Measurements from ENCODE around the gene KLHL34.

DNA sequence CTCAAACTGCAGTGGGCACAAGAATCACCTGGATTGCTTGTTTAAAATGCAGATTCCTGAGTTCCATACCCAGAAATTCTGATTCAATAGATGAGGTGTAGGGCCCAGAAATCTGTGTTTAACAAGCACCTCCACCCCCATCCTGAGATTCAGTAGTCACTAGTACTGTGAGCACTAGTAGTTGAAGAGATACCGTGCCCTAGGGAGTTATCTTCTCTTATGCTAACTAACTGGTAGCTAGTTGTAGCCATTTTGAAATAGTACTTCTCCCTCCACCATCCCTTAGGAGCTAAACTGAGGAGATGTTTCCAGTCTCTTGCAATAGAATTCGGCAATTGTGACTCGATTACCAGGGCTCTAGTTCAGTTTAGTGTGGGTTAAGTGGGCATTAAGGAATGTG is 18.4 kb downstream of the KLHL34 start:
- no peak for TF ChIP-seq POLR2AphosphoS5 (IDR thresholded peaks at IDR 0.05; ENCODE audit: low read depth, low read length)
- no peak for TF ChIP-seq FOXP2 (optimal IDR thresholded peaks at IDR 0.05; ENCODE audit: borderline replicate concordance, extremely low read depth, extremely low read length, insufficient read depth)
